ENCODE results near the gene DHH.
"Not testable (repeated sequence)": the region's sequence is repeated elsewhere in the genome, so short reads cannot be mapped to it uniquely, and the experiment has no call there.

The DHH gene

DNA sequence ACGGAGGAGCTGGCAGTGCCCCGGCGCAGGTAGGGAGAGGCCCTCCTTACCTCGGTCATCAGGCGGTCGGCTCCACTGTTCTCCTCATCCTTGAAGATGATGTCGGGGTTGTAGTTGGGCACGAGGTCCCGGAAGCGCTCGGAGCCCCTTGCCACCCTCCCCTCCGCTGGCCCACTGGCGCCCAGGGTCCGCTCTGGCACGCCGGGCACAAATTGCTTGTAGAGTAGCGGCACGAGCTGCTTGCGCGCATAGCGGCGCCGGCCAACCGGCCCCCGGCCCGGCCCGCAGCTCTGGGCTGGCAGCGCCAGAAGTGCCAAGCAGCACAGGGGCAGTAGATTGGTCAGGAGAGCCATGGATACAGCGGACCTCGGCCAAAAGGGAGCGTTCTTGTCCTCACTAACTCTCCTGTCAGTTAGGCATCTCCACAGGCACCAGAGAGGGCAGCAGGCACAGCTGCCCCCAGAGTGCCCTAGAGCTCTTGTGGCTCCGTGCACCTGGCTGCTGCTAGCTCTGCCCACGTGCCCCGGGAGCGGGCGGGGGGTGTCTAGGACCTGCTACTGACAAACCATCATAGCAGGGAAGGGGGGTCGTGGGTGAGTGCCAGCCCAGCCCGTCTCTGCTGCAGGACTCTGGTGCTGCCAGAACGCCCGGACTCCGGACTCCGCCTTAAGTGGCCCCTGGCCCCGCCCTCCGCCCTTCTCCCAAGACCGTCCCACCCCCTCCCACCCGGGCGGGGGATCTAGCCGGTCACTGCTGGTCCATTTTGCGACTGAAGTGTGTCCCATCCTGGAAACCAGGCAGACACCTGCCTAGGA is at the start of gene DHH:
TSS of gene DHH (minus strand) at position 642 of the 815 bp plus-strand sequence. CDS start at position 353, 289 bp downstream.
- no peak for DNase-seq (ENCODE audit: extremely low spot score)
- TF ChIP-seq, protein P1, sequence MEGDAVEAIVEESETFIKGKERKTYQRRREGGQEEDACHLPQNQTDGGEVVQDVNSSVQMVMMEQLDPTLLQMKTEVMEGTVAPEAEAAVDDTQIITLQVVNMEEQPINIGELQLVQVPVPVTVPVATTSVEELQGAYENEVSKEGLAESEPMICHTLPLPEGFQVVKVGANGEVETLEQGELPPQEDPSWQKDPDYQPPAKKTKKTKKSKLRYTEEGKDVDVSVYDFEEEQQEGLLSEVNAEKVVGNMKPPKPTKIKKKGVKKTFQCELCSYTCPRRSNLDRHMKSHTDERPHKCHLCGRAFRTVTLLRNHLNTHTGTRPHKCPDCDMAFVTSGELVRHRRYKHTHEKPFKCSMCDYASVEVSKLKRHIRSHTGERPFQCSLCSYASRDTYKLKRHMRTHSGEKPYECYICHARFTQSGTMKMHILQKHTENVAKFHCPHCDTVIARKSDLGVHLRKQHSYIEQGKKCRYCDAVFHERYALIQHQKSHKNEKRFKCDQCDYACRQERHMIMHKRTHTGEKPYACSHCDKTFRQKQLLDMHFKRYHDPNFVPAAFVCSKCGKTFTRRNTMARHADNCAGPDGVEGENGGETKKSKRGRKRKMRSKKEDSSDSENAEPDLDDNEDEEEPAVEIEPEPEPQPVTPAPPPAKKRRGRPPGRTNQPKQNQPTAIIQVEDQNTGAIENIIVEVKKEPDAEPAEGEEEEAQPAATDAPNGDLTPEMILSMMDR (IDR thresholded peaks at IDR 0.05; ENCODE audit: control extremely low read depth, extremely low read depth, low read depth, missing control alignments): no peak
- ChIA-PET CTCF (interaction anchor here (0.7 to 19.5 kb wide), 16 partner anchors 11 to 195 kb away, joined by 3 to 369 read pairs (median 4); partner anchors contain the start of genes LMBR1L, RHEBL1, TUBA1B and WNT1), POLR2A (no interaction called here)

DNA sequence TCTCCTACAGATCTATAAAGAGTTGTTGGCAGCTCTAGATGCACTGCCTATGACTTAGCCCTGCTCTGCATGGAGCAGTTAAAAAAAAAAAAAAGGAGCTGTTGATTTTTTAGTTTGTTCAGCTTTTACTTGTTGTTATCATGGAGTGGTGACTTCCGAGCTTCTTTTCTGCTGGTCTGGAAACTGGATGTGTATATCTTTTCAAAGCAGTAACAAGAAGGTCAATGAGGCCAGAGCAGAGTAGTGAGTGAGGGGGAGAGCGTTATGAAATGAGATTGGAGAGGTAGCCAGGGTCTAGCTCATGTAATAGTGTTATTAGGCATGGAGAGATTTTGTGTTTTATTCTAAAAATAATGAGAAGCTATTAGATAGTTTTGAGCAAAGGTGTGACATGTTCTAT is 49.8 kb upstream of the DHH start:
- CTCF ChIA-PET: interaction anchor here (1.2 to 6.9 kb wide), 7 partner anchors 12 to 157 kb away, joined by 3 to 42 read pairs (median 5); partner anchors contain the start of gene TUBA1B
- POLR2A ChIA-PET: interaction anchor here (0.7 kb wide), 1 partner anchor 13 kb away, joined by 3 read pairs; the partner anchor contains the start of gene TUBA1B
- TF ChIP-seq, protein P1 (IDR thresholded peaks at IDR 0.05; ENCODE audit: control extremely low read depth, extremely low read depth, low read depth, missing control alignments): no peak
- no peak for DNase-seq (ENCODE audit: extremely low spot score)

DNA sequence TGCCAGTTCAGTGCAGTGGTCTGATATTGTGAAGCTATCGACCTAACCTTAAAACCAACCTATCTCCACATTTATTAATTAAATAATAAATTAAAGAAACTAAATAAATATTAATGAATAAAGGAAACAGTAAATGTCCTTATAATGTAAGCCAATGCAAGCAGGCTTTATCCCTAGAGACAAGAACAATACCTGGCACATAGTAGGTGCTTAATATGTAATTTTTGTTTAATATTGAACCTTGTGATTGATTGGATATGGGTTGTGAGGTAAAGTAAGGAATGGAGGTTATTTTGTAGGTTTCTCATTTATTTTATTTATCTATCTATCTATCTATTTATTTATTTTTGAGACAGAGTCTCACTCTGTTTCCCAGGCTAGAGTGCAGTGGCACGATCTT is 44.4 kb upstream of the DHH start:
- no peak for DNase-seq (ENCODE audit: extremely low spot score)
- POLR2A ChIA-PET: interaction anchor here (0.6 to 1.6 kb wide), 2 partner anchors 8 to 371 kb away, joined by 5 to 7 read pairs; partner anchors contain the start of gene TUBA1B
- CTCF ChIA-PET: interaction anchor here (1.0 to 6.9 kb wide), 4 partner anchors 8 to 51 kb away, joined by 3 to 42 read pairs (median 4); partner anchors contain the start of gene TUBA1B
- TF ChIP-seq, protein P1 (IDR thresholded peaks at IDR 0.05; ENCODE audit: control extremely low read depth, extremely low read depth, low read depth, missing control alignments): no peak

DNA sequence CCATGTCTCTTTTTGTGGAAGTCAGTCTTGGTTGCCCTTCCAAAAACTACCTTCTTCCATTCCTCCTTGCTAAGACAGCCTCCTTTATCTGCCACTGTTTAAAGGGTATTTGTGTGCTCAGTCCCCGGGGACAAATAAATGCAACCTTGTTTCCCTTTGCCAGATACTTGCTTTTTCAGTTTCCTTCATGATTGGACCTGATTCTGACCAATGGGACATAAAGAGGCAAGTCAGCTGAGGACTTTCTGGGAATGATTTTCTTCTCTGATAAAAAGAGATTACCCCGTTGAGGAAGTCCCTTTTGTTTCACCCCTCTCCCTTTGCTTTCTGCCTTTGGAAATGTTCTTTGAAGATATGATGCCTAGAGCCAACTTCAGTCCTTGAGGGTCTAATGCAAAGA is 44.0 kb upstream of the DHH start:
- TF ChIP-seq, protein P1 (IDR thresholded peaks at IDR 0.05; ENCODE audit: control extremely low read depth, extremely low read depth, low read depth, missing control alignments): no peak
- ChIA-PET CTCF (interaction anchor here (1.0 to 6.9 kb wide), 7 partner anchors 8 to 51 kb away, joined by 3 to 42 read pairs (median 4); partner anchors contain the start of genes DHH and TUBA1B), POLR2A (no interaction called here)
- DNase-seq (ENCODE audit: extremely low spot score): no peak

DNA sequence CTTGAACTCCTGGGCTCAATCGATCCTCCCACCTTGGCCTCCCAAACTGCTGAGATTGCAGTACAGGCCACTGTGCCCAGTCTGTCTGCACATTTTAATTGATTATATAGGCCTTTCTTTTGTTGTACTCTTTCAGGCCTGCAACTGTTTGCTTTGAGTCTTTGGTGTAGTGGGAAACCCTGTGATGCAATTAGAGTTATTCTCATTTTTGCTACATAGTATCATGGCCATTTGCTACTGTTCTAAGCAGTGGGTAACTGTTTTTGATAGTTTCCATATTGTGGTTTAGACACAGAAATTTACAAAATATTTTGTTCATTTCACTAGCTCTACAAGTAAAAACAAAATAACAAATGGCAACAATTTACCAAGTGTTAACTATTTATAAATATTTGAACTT is 42.9 kb upstream of the DHH start:
- TF ChIP-seq, protein P1 (IDR thresholded peaks at IDR 0.05; ENCODE audit: control extremely low read depth, extremely low read depth, low read depth, missing control alignments): no peak
- CTCF ChIA-PET: interaction anchor here (0.9 to 1.3 kb wide), 4 partner anchors 10 to 42 kb away, joined by 3 to 5 read pairs (median 4); partner anchors contain the start of gene DHH
- no peak for DNase-seq (ENCODE audit: extremely low spot score)
- POLR2A ChIA-PET: no interaction called here

DNA sequence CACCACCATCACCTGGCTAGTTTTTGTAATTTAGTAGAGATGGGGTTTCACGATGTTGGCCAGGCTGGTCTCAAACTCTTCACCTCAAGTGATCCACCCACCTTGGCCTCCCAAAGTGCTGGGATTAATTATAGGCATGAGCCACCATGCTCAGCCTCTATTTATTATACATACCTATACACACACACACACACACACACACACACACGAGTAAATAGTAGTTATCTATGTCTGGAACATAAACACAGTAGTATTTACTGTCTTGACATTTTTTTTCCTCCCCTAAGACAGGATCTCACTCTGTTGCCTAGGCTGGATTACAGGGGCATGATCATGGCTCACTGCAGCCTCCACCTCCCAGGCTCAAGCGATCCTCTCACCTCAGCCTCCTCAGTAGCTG is 42.4 kb upstream of the DHH start:
- not testable (repeated sequence) for DNase-seq (ENCODE audit: extremely low spot score)

More for the DNA sequence above, 42.4 kb upstream of the DHH start:
- CTCF ChIA-PET: interaction anchor here (0.9 to 1.3 kb wide), 3 partner anchors 10 to 42 kb away, joined by 3 to 5 read pairs (median 4); partner anchors contain the start of gene DHH
- POLR2A ChIA-PET: not testable (repeated sequence)
